AG04450 (cell line): ENCODE measurements around the gene FRMD4B. TPM values are rescaled to one million over a fixed set of nuclear protein-coding genes. Genes with fewer than 3 reads are reported as not detected.

Experiments
- CTCF ChIA-PET: fragments of 300-600, 350-600 bp; formaldehyde crosslinking; extraction: SDS; loops from one replicate; lab custom pipeline; 2022; ENCODE audit warnings: antibody characterized with exemption, inconsistent platforms; lab: Charles Lee
- POLR2A ChIA-PET: fragments of 350-600 bp; formaldehyde crosslinking; extraction: SDS; loops from one replicate; lab custom pipeline; 2021; ENCODE audit warnings: antibody characterized with exemption, inconsistent platforms; lab: Yijun Ruan, JAX
- DNase-seq: peaks from one replicate; pipeline ENCODE4 v3.0.0-alpha.2; 2011; ENCODE audit warnings: low read depth, low spot score
- H3K27ac ChIP-seq: one replicate; pipeline ENCODE4 v1.5.1; 2012; ENCODE audit warnings: low read depth, low read length, control low read depth
- H3K27me3 ChIP-seq: one replicate; pipeline ENCODE4 v1.6.0; 2012; ENCODE audit warnings: low read length; ENCODE audit not compliant: control insufficient read depth, insufficient read depth
- H3K4me3 ChIP-seq: 2 replicates; pipeline ENCODE4 v1.5.1; 2011; ENCODE audit warnings: mild to moderate bottlenecking, low read depth, low read length, control low read depth
- H3K9me3 ChIP-seq: 2 replicates; pipeline ENCODE4 v1.5.1; 2012; ENCODE audit warnings: low read length; ENCODE audit not compliant: control insufficient read depth, insufficient read depth
- polyA plus RNA-seq: library from polyadenylated mRNA; depleted of rRNA; stranded (reverse); fragments of >200 nt; gene quantifications from 2 replicates; pipeline ENCODE4 v1.2.3, GENCODE V29; 2011
- TF ChIP-seq, protein P1 (sequence below): IDR thresholded peaks from 2 replicates; pipeline ENCODE4 v1.5.1; 2011; ENCODE audit warnings: low read depth, low read length, control low read depth, inconsistent platforms

FRMD4B gene
- polyA plus RNA-seq, 1 experiment = 0.09 TPM

DNA sequence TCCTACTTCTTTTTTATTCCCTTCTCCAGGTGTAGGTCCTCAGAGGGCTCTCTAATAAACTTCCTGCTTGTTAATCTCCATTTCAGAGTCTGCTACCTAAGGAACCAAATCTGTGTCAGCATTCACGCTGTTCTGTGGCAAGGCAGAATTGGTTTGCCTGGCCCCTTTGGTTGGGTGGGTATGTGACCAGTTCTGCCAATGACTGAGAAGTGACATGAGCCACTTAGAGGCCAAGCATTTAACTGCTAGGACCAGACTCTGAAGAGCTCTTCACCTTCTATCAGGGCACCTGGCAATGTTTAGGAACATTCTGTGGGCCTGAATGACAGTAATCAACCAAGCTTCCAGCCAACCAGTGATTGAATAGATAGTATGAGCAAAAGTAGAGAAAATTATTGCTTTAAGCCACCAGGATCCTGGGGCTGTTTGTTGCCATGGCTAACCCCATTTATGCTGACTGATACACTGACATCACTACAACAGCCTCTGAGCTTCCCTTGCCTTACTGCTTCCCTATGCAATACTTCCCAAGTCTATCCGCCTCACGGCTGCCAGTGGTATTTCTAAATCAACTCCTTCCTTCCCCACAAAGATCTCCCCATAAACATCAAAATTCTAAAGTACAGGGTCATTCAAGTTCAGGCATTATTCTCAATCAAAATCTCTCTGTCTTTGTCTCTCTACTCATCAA lies 7.6 kb downstream of the FRMD4B start:
- POLR2A ChIA-PET = no interaction called here
- Histone ChIP-seq H3K27ac (no peak overlapping the region), H3K27me3 (peaks cover 3% of the 10 kb centered on the region), H3K4me3 (no peak overlapping the region), H3K9me3 (no peaks in the 10 kb centered on the region)
- CTCF ChIA-PET = no interaction called here
- DNase-seq = no peak
- TF ChIP-seq, protein P1, sequence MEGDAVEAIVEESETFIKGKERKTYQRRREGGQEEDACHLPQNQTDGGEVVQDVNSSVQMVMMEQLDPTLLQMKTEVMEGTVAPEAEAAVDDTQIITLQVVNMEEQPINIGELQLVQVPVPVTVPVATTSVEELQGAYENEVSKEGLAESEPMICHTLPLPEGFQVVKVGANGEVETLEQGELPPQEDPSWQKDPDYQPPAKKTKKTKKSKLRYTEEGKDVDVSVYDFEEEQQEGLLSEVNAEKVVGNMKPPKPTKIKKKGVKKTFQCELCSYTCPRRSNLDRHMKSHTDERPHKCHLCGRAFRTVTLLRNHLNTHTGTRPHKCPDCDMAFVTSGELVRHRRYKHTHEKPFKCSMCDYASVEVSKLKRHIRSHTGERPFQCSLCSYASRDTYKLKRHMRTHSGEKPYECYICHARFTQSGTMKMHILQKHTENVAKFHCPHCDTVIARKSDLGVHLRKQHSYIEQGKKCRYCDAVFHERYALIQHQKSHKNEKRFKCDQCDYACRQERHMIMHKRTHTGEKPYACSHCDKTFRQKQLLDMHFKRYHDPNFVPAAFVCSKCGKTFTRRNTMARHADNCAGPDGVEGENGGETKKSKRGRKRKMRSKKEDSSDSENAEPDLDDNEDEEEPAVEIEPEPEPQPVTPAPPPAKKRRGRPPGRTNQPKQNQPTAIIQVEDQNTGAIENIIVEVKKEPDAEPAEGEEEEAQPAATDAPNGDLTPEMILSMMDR = no peak

DNA sequence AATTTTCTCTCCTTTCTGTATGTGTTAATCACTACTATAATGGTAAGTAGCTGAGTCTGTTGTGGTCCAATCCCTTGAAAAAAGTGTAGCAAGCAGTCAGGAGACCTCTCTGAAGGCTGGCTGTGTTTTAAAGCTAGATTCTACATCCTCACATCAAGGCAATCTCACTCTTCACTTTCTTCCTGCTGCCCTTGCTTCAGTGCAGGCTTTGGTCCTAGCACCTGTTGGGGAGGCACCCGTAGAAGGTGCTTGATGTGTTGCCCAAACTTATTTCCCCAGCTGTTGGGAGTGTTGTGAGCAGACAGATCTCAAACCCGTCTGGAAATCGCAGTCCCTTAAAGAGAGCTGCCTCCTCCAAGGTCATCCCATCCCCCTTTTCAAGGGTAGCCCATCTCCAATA lies 8.6 kb downstream of the FRMD4B start:
- peaks cover 3% of the 10 kb centered on the region for H3K27me3 ChIP-seq
- CTCF ChIA-PET = no interaction called here
- no peak for DNase-seq
- no peaks in the 10 kb centered on the region for H3K9me3 ChIP-seq
- H3K27ac ChIP-seq = no peak overlapping the region
- no peak overlapping the region for H3K4me3 ChIP-seq
- POLR2A ChIA-PET = no interaction called here
- TF ChIP-seq, protein P1 = no peak

- H3K27me3 ChIP-seq = peaks cover 3% of the 10 kb centered on the region
- no peak overlapping the region for H3K4me3 ChIP-seq
- ChIA-PET POLR2A (no interaction called here), CTCF (interaction anchor here (0.6 kb wide), 1 partner anchor 82 kb away, joined by 8 read pairs; no protein-coding TSS in a partner anchor)
- TF ChIP-seq, protein P1 = no peak
- no peak for DNase-seq
- H3K27ac ChIP-seq = no peak overlapping the region
- no peaks in the 10 kb centered on the region for H3K9me3 ChIP-seq
These were observed 9.2 kb downstream of the FRMD4B start for GRCh38 chr3:69376731-69377130.

DNA sequence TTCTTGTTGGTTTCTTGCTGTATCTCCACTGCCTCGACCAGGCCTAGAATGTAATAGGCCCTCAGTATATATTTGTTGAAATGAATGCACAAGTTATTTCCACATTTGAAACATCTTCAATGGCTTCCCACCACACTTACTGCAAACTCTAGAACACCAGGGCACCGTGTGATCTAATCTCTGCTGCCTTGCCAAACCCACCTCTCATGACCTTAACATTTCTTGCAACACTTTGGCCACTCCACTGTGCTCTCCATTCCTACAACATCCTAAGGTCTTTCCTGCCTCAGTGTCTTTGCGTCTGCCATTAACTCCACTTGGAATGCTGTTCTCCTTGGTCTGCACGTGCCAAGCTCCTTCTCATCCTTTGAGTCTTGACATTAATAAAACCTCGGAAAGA lies 14.1 kb downstream of the FRMD4B start:
- H3K9me3 ChIP-seq = no peaks in the 10 kb centered on the region
- TF ChIP-seq, protein P1 = no peak
- no peak overlapping the region for H3K27ac ChIP-seq
- POLR2A ChIA-PET = no interaction called here
- H3K4me3 ChIP-seq = no peak overlapping the region
- no peak for DNase-seq
- H3K27me3 ChIP-seq = peaks cover 3% of the 10 kb centered on the region
- CTCF ChIA-PET = interaction anchor here (1.7 kb wide), 1 partner anchor 66 kb away, joined by 3 read pairs; no protein-coding TSS in a partner anchor

DNA sequence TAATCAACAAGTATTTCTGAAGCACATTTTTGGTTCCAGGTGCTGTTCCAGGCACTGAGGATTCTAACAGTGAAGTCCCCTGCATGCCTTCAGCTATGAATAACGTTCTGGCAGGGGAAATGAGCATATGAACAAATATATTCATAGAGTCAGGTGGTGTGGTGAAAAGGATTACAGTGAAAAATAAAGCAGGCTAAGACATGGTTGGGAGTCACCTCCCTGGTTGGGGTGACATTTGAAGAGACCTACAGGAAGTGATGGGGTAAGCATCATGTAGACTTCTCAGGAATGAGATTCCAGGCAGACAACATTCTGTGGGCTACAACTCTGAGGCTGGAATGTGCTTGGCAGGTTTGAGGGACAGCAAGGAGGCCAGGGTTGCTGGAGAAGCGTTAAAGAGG lies 15.0 kb downstream of the FRMD4B start:
- H3K4me3 ChIP-seq = no peak overlapping the region
- DNase-seq = no peak
- H3K27me3 ChIP-seq = peaks cover 3% of the 10 kb centered on the region
- POLR2A ChIA-PET = no interaction called here
- CTCF ChIA-PET = interaction anchor here (1.7 to 1.8 kb wide), 2 partner anchors 65 to 209 kb away, joined by 3 to 5 read pairs; no protein-coding TSS in a partner anchor
- no peak overlapping the region for H3K27ac ChIP-seq
- TF ChIP-seq, protein P1 = no peak
- no peaks in the 10 kb centered on the region for H3K9me3 ChIP-seq
